ENCODE results near the gene SH3BP1. TPM values are rescaled to one million over a fixed set of nuclear protein-coding genes. Genes with fewer than 3 reads are reported as not detected.
A peak's percentile ranks its signal among the peaks of the same experiment; 100 is the strongest.

The SH3BP1 gene
- total and polyA plus RNA-seq, 2 of the 13 experiments (the other 11 are each of a cell fraction or from before 2014, with no cell fraction given): 8.4 to 18.5 TPM

DNA sequence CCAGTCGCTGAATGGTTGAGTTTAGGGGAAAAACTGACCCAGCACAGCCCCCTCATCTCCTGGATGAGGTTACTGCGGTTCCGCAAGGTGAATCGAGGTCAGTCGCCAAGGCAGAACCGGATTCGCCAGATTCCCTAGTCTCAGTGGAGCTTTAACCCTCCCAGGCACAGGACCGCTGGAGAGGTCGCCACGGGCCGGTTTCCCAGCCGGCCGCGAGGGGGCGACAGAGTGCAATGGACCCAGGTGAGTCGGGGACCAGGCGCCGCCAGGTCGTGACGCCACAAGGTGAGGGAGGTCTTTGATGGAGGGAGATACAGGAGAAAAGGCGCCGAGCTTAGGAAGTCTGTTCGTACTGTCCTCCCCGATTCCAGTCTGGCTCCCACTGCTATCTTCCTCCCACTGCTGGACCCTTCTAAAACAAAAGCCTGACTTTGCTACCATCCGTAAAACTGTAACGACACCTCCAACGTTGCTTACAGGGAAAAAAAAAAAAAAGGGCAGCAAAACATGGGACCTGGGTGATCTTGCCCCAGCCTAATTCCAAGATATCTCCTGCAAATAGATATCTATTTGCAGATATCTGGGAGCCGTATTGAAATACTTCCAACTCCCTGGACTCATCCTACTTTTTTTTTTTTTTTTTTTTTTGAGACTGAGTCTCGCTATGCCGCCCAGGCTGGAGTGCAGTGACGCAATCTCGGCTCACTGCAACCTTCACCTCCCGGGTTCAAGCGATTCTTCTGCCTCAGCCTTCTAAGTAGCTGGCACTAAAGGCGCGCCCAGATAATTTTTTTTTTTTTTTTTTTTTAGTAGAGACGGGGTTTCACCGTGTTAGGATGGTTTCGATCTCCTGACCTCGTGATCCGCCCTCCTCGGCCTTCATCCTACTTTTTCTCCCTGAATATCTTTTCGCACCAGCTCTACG lies 32.2 kb upstream of the SH3BP1 start (continued):
- no peak for TF ChIP-seq ZNF232 (CRISPR knock-in tag; IDR thresholded peaks at IDR 0.05; ENCODE audit: borderline replicate concordance)
- TF ChIP-seq MAZ (IDR thresholded peaks at IDR 0.05; ENCODE audit: borderline replicate concordance, low read depth, low read length): no peak
- peak; percentile 30; the same call in 1 of the 2 replicates for TF ChIP-seq MAZ (CRISPR knock-in tag; IDR thresholded peaks at IDR 0.05; ENCODE audit: low read depth)
- no peak for TF ChIP-seq HCFC1 (IDR thresholded peaks at IDR 0.05; ENCODE audit: low read depth, low read length)
- TF ChIP-seq EZH2 (conservative IDR thresholded peaks at IDR 0.05; ENCODE audit: low read depth, low read length): no peak
- TF ChIP-seq, protein P1, sequence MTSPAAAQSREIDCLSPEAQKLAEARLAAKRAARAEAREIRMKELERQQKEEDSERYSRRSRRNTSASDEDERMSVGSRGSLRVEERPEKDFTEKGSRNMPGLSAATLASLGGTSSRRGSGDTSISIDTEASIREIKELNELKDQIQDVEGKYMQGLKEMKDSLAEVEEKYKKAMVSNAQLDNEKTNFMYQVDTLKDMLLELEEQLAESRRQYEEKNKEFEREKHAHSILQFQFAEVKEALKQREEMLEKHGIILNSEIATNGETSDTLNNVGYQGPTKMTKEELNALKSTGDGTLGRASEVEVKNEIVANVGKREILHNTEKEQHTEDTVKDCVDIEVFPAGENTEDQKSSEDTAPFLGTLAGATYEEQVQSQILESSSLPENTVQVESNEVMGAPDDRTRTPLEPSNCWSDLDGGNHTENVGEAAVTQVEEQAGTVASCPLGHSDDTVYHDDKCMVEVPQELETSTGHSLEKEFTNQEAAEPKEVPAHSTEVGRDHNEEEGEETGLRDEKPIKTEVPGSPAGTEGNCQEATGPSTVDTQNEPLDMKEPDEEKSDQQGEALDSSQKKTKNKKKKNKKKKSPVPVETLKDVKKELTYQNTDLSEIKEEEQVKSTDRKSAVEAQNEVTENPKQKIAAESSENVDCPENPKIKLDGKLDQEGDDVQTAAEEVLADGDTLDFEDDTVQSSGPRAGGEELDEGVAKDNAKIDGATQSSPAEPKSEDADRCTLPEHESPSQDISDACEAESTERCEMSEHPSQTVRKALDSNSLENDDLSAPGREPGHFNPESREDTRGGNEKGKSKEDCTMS (CRISPR knock-in tag; conservative IDR thresholded peaks at IDR 0.05): no peak
- no peak for TF ChIP-seq KMT2A (CRISPR knock-in tag; IDR thresholded peaks at IDR 0.05)
- TF ChIP-seq ZNF501 (CRISPR knock-in tag; IDR thresholded peaks at IDR 0.05): no peak
- TF ChIP-seq, protein P2, sequence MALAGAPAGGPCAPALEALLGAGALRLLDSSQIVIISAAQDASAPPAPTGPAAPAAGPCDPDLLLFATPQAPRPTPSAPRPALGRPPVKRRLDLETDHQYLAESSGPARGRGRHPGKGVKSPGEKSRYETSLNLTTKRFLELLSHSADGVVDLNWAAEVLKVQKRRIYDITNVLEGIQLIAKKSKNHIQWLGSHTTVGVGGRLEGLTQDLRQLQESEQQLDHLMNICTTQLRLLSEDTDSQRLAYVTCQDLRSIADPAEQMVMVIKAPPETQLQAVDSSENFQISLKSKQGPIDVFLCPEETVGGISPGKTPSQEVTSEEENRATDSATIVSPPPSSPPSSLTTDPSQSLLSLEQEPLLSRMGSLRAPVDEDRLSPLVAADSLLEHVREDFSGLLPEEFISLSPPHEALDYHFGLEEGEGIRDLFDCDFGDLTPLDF (CRISPR knock-in tag; IDR thresholded peaks at IDR 0.05): no peak
- TF ChIP-seq FOXK1 (CRISPR knock-in tag; IDR thresholded peaks at IDR 0.05; ENCODE audit: borderline replicate concordance, low read depth): no peak
- TF ChIP-seq NFE2L2 (IDR thresholded peaks at IDR 0.05; ENCODE audit: low read length): no peak
- no peak for TF ChIP-seq ZNF296 (CRISPR knock-in tag; conservative IDR thresholded peaks at IDR 0.05)
- peak; percentile 21; the same call in 1 of the 2 replicates for TF ChIP-seq ZFP36L1 (CRISPR knock-in tag; IDR thresholded peaks at IDR 0.05)
- no peak for TF ChIP-seq ZNF274 (CRISPR knock-in tag; IDR thresholded peaks at IDR 0.05)
- TF ChIP-seq ZNF607 (CRISPR knock-in tag; IDR thresholded peaks at IDR 0.05; ENCODE audit: borderline replicate concordance): no peak
- TF ChIP-seq SUZ12 (IDR thresholded peaks at IDR 0.05; ENCODE audit: low read depth, low read length): no peak
- TF ChIP-seq, protein P3, sequence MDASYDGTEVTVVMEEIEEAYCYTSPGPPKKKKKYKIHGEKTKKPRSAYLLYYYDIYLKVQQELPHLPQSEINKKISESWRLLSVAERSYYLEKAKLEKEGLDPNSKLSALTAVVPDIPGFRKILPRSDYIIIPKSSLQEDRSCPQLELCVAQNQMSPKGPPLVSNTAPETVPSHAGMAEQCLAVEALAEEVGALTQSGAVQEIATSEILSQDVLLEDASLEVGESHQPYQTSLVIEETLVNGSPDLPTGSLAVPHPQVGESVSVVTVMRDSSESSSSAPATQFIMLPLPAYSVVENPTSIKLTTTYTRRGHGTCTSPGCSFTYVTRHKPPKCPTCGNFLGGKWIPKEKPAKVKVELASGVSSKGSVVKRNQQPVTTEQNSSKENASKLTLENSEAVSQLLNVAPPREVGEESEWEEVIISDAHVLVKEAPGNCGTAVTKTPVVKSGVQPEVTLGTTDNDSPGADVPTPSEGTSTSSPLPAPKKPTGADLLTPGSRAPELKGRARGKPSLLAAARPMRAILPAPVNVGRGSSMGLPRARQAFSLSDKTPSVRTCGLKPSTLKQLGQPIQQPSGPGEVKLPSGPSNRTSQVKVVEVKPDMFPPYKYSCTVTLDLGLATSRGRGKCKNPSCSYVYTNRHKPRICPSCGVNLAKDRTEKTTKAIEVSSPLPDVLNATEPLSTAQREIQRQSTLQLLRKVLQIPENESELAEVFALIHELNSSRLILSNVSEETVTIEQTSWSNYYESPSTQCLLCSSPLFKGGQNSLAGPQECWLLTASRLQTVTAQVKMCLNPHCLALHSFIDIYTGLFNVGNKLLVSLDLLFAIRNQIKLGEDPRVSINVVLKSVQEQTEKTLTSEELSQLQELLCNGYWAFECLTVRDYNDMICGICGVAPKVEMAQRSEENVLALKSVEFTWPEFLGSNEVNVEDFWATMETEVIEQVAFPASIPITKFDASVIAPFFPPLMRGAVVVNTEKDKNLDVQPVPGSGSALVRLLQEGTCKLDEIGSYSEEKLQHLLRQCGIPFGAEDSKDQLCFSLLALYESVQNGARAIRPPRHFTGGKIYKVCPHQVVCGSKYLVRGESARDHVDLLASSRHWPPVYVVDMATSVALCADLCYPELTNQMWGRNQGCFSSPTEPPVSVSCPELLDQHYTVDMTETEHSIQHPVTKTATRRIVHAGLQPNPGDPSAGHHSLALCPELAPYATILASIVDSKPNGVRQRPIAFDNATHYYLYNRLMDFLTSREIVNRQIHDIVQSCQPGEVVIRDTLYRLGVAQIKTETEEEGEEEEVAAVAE (CRISPR knock-in tag; IDR thresholded peaks at IDR 0.05; ENCODE audit: borderline replicate concordance): 0 out of 2 replicates have a peak, but pooled peaks have one; percentile 26
- TF ChIP-seq TEAD2 (CRISPR knock-in tag; IDR thresholded peaks at IDR 0.05): no peak
- TF ChIP-seq YY1 (IDR thresholded peaks at IDR 0.05; ENCODE audit: insufficient read depth, insufficient replicate concordance, low read depth, low read length): peak; percentile 66
- TF ChIP-seq MLLT10 (CRISPR knock-in tag; IDR thresholded peaks at IDR 0.05): no peak

Data from HepG2 (cell line).